ENCODE results near the gene GPR85. TPM values are rescaled to one million over a fixed set of nuclear protein-coding genes. Genes with fewer than 3 reads are reported as not detected.

Gene GPR85
- total RNA-seq, 5 donors from 2014 or later (not counting 1 experiment from before 2014, with no cell fraction given), result not detected

GRCh38 chr7:113045379-113045778 lies 41.2 kb downstream of the GPR85 start:
- Mint-ChIP-seq H3K4me1 (no peaks in the 10 kb centered on the region), H3K4me3 (no peak overlapping the region), H3K9me3 (no peaks in the 10 kb centered on the region), H3K36me3 (no peaks in the 10 kb centered on the region), H3K27me3 (peaks cover 19 to 23% of the 10 kb centered on the region in 2 donors), H3K27ac (no peak overlapping the region)
- WGBS (ENCODE audit: insufficient coverage), result 100% methylated on average over 2 of the region's 4 CpGs
- DNase-seq (no peak), ATAC-seq (replicated peaks in 1 of 4) (no peak)
- H3K27me3 ChIP-seq (replicated peaks in 1 of 2; ENCODE audit: control insufficient read depth in 2 of 2, extremely low read depth in 1 of 2, insufficient read depth in 2 of 2, low read length in 1 of 2), result no peaks in the 10 kb centered on the region
- POLR2A ChIA-PET, result no interaction called here
- H3K4me1 ChIP-seq (ENCODE audit: control insufficient read depth in 1 of 2, extremely low read depth in 1 of 2, insufficient read depth in 2 of 2, low read length in 2 of 2), result no peaks in the 10 kb centered on the region
- no peak overlapping the region for H3K4me3 ChIP-seq (ENCODE audit: control insufficient read depth in 1 of 2, extremely low read depth in 1 of 2, low read length in 1 of 2)
- H3K36me3 ChIP-seq (ENCODE audit: control insufficient read depth in 2 of 2, extremely low read depth in 1 of 2, insufficient read depth in 1 of 2, low read length in 1 of 2), result no peaks in the 10 kb centered on the region
- no peak overlapping the region for H3K27ac ChIP-seq (ENCODE audit: low read length)
- CTCF ChIA-PET, result no interaction called here
- no peaks in the 10 kb centered on the region for H3K9me3 ChIP-seq

GRCh38 chr7:113044394-113044793 lies 42.2 kb downstream of the GPR85 start:
- no peak overlapping the region for H3K27ac Mint-ChIP-seq
- ATAC-seq (replicated peaks in 1 of 4) (no peak), DNase-seq (no peak)
- no peaks in the 10 kb centered on the region for H3K4me1 ChIP-seq (ENCODE audit: control insufficient read depth in 1 of 2, extremely low read depth in 1 of 2, insufficient read depth in 2 of 2, low read length in 2 of 2)
- ChIA-PET POLR2A (no interaction called here), CTCF (no interaction called here)
- no peak overlapping the region for H3K4me3 Mint-ChIP-seq
- H3K27me3 Mint-ChIP-seq, result peaks cover 19 to 23% of the 10 kb centered on the region in 2 donors
- no peak overlapping the region for H3K4me3 ChIP-seq (ENCODE audit: control insufficient read depth in 1 of 2, extremely low read depth in 1 of 2, low read length in 1 of 2)
- no peaks in the 10 kb centered on the region for H3K9me3 ChIP-seq
- H3K36me3 ChIP-seq (ENCODE audit: control insufficient read depth in 2 of 2, extremely low read depth in 1 of 2, insufficient read depth in 1 of 2, low read length in 1 of 2), result no peaks in the 10 kb centered on the region
- H3K36me3 Mint-ChIP-seq, result no peaks in the 10 kb centered on the region
- H3K27ac ChIP-seq (ENCODE audit: low read length), result no peak overlapping the region
- H3K27me3 ChIP-seq (replicated peaks in 1 of 2; ENCODE audit: control insufficient read depth in 2 of 2, extremely low read depth in 1 of 2, insufficient read depth in 2 of 2, low read length in 1 of 2), result no peaks in the 10 kb centered on the region
- H3K9me3 Mint-ChIP-seq, result no peaks in the 10 kb centered on the region
- H3K4me1 Mint-ChIP-seq, result no peaks in the 10 kb centered on the region

GRCh38 chr7:113040849-113041248 lies 45.8 kb downstream of the GPR85 start:
- ATAC-seq (replicated peaks in 1 of 4) (no peak), DNase-seq (no peak)
- POLR2A ChIA-PET, result no interaction called here
- Mint-ChIP-seq H3K4me3 (no peak overlapping the region), H3K9me3 (no peaks in the 10 kb centered on the region), H3K27me3 (peaks cover 19 to 27% of the 10 kb centered on the region in 2 donors), H3K36me3 (no peaks in the 10 kb centered on the region), H3K4me1 (no peaks in the 10 kb centered on the region), H3K27ac (no peak overlapping the region)
- Histone ChIP-seq H3K9me3 (no peaks in the 10 kb centered on the region), H3K4me3 (ENCODE audit: control insufficient read depth in 1 of 2, extremely low read depth in 1 of 2, low read length in 1 of 2) (no peak overlapping the region), H3K27ac (ENCODE audit: low read length) (no peak overlapping the region), H3K36me3 (ENCODE audit: control insufficient read depth in 2 of 2, extremely low read depth in 1 of 2, insufficient read depth in 1 of 2, low read length in 1 of 2) (no peaks in the 10 kb centered on the region), H3K27me3 (replicated peaks in 1 of 2; ENCODE audit: control insufficient read depth in 2 of 2, extremely low read depth in 1 of 2, insufficient read depth in 2 of 2, low read length in 1 of 2) (peaks cover 0 to 3% of the 10 kb centered on the region in 2 experiments), H3K4me1 (ENCODE audit: control insufficient read depth in 1 of 2, extremely low read depth in 1 of 2, insufficient read depth in 2 of 2, low read length in 2 of 2) (no peaks in the 10 kb centered on the region)
- CTCF ChIA-PET, result no interaction called here

GRCh38 chr7:113033959-113034358 lies 52.7 kb downstream of the GPR85 start:
- H3K4me1 ChIP-seq (ENCODE audit: control insufficient read depth in 1 of 2, extremely low read depth in 1 of 2, insufficient read depth in 2 of 2, low read length in 2 of 2), result no peaks in the 10 kb centered on the region
- Mint-ChIP-seq H3K27ac (no peak overlapping the region), H3K4me1 (no peaks in the 10 kb centered on the region), H3K36me3 (no peaks in the 10 kb centered on the region), H3K9me3 (peaks cover 0 to 3% (median 0%) of the 10 kb centered on the region in 3 donors), H3K27me3 (peaks cover 8 to 21% of the 10 kb centered on the region in 2 donors), H3K4me3 (no peak overlapping the region)
- CTCF ChIA-PET, result no interaction called here
- H3K27ac ChIP-seq (ENCODE audit: low read length), result no peak overlapping the region
- ATAC-seq (replicated peaks in 1 of 4) (no peak), DNase-seq (no peak)
- no peak overlapping the region for H3K4me3 ChIP-seq (ENCODE audit: control insufficient read depth in 1 of 2, extremely low read depth in 1 of 2, low read length in 1 of 2)
- H3K27me3 ChIP-seq (replicated peaks in 1 of 2; ENCODE audit: control insufficient read depth in 2 of 2, extremely low read depth in 1 of 2, insufficient read depth in 2 of 2, low read length in 1 of 2), result peaks cover 0 to 3% of the 10 kb centered on the region in 2 experiments
- H3K9me3 ChIP-seq, result no peaks in the 10 kb centered on the region
- WGBS (ENCODE audit: insufficient coverage), result no CpG with 5 or more reads among the region's 2 CpGs
- POLR2A ChIA-PET, result no interaction called here
- H3K36me3 ChIP-seq (ENCODE audit: control insufficient read depth in 2 of 2, extremely low read depth in 1 of 2, insufficient read depth in 1 of 2, low read length in 1 of 2), result no peaks in the 10 kb centered on the region

Other genes starting within 250 kb of the GPR85 start
- 10 to 100 TPM; 11.1 to 17.3 (median 16.5) TPM for gene SMIM30, start 31.7 kb upstream of the GPR85 start, total RNA-seq